Panc1 (cell line): ENCODE measurements around the gene HTATSF1. TPM values are rescaled to one million over a fixed set of nuclear protein-coding genes. Genes with fewer than 3 reads are reported as not detected.

Source experiments
- ATAC-seq: fragments of 200-7000 bp; cut with Tn5 transposase; 2 replicates; pipeline ENCODE4 v1.9.1; 2020; ENCODE audit warnings: mild to moderate bottlenecking, moderate library complexity
- BruUV-seq: library from RNA; stranded (reverse); fragments of 400-500 nt; replicated peaks from 2 replicates; lab custom pipeline; 2021; lab: Mats Ljungman, UMichigan
- CTCF ChIA-PET: fragments of 300-600 bp; sonication (Branson Sonifier 250); formaldehyde crosslinking; loops from one replicate; lab custom pipeline; 2022; ENCODE audit warnings: antibody characterized with exemption; lab: Charles Lee
- POLR2A ChIA-PET: fragments of 300-600 bp; sonication (Branson Sonifier 250); formaldehyde crosslinking; loops from one replicate; lab custom pipeline; 2022; ENCODE audit warnings: antibody characterized with exemption; lab: Charles Lee
- DNase-seq: peaks from one replicate; pipeline ENCODE4 v3.0.0-alpha.2; 2010; ENCODE audit warnings: low read depth, low spot score
- H3K27ac ChIP-seq: 2 replicates; pipeline ENCODE4 v1.5.1; 2011; ENCODE audit warnings: mild to moderate bottlenecking, low read length, inconsistent platforms
- H3K27me3 ChIP-seq: fragments of 200-500 bp; sonication (Bioruptor generic); 2 replicates; pipeline ENCODE4 v1.6.0; 2014; ENCODE audit warnings: low read length, inconsistent platforms; ENCODE audit not compliant: control insufficient read depth, insufficient read depth
- H3K36me3 ChIP-seq: fragments of 200-500 bp; sonication (Bioruptor generic); 2 replicates; pipeline ENCODE4 v1.5.1; 2014; ENCODE audit warnings: inconsistent platforms, mild to moderate bottlenecking, low read length, moderate library complexity; ENCODE audit not compliant: control insufficient read depth, insufficient read depth
- H3K4me1 ChIP-seq: 2 replicates; pipeline ENCODE4 v1.5.1; 2011; ENCODE audit warnings: inconsistent platforms, mild to moderate bottlenecking, low read length, moderate library complexity; ENCODE audit not compliant: control insufficient read depth, insufficient read depth
- H3K4me3 ChIP-seq, 2 experiments: 2 replicates each; pipeline ENCODE4 v1.5.1; 2011 to 2012; ENCODE audit warnings: low read depth in 2 of 2, low read length in 2 of 2, mild to moderate bottlenecking in 2 of 2, inconsistent platforms in 1 of 2, moderate library complexity in 1 of 2
- H3K9me3 ChIP-seq: fragments of 200-500 bp; sonication (Bioruptor generic); 2 replicates; pipeline ENCODE4 v1.5.1; 2014; ENCODE audit warnings: low read depth, mild to moderate bottlenecking, inconsistent platforms, low read length, moderate library complexity; ENCODE audit not compliant: control insufficient read depth, insufficient read depth
- POLR2AphosphoS5 ChIP-seq: IDR thresholded peaks from 2 replicates; pipeline ENCODE4 v1.6.1; 2012; ENCODE audit warnings: mild to moderate bottlenecking, low read depth, low read length, moderate library complexity
- REST ChIP-seq, 2 experiments: IDR thresholded peaks; 2 replicates each; pipeline ENCODE4 v1.6.1; 2011 to 2012; ENCODE audit warnings: low read depth in 2 of 2, control low read depth in 1 of 2, low read length in 1 of 2, mild to moderate bottlenecking in 1 of 2, moderate library complexity in 1 of 2; ENCODE audit not compliant: insufficient read depth in 1 of 2
- SIN3A ChIP-seq: IDR thresholded peaks from 2 replicates; pipeline ENCODE4 v1.6.1; 2012; ENCODE audit warnings: low read depth, mild to moderate bottlenecking, low read length, moderate library complexity, borderline replicate concordance; ENCODE audit not compliant: insufficient read depth
- TCF7L2 ChIP-seq: IDR thresholded peaks from 2 replicates; pipeline ENCODE4 v1.6.1; 2011; ENCODE audit warnings: mild to moderate bottlenecking, low read depth, low read length, inconsistent platforms
- in situ Hi-C: cut with HindIII; loops from 2 replicates; pipeline ENCODE4 v1.10.0; 2016; ENCODE audit warnings: low sequenced_read_pairs, low pct_unique_long_range_greater_than_20kb
- intact Hi-C: fragments of 100-400 bp; cut with micrococcal nuclease; formaldehyde crosslinking; loops from one replicate; pipeline ENCODE4 v1.10.0; 2022; ENCODE audit not compliant: unreplicated experiment
- total RNA-seq: library from RNA; stranded (reverse); gene quantifications from one replicate; pipeline ENCODE4 v1.2.1, GENCODE V29; 2021; ENCODE audit not compliant: unreplicated experiment
- TF ChIP-seq, protein P1 (sequence below): fragments of 450-650 bp; IDR thresholded peaks from 2 replicates; pipeline ENCODE4 v1.5.1; 2017; ENCODE audit warnings: mild to moderate bottlenecking

HTATSF1 gene
- total RNA-seq, 1 experiment from 2014 or later: 76.0 TPM

- no peaks in the 10 kb centered on the region for H3K9me3 ChIP-seq
- no peak overlapping the region for H3K27ac ChIP-seq
- ATAC-seq (no peak), DNase-seq (no peak)
- intact Hi-C loops: no loop called here
- BruUV-seq: no TSS peak
- ChIA-PET CTCF (no interaction called here), POLR2A (no interaction called here)
- peaks cover 6% of the 10 kb centered on the region for H3K36me3 ChIP-seq
- peaks cover 12% of the 10 kb centered on the region; the same call in 1 of the 2 replicates for H3K4me1 ChIP-seq
- H3K4me3 ChIP-seq: no peak overlapping the region
- TF ChIP-seq SIN3A: no peak
- TF ChIP-seq TCF7L2: no peak
- TF ChIP-seq REST (IDR thresholded peaks at IDR 0.05; ENCODE audit: insufficient read depth in 1 of 2, low read depth in 2 of 2, low read length in 1 of 2): no peak
- TF ChIP-seq, protein P1, sequence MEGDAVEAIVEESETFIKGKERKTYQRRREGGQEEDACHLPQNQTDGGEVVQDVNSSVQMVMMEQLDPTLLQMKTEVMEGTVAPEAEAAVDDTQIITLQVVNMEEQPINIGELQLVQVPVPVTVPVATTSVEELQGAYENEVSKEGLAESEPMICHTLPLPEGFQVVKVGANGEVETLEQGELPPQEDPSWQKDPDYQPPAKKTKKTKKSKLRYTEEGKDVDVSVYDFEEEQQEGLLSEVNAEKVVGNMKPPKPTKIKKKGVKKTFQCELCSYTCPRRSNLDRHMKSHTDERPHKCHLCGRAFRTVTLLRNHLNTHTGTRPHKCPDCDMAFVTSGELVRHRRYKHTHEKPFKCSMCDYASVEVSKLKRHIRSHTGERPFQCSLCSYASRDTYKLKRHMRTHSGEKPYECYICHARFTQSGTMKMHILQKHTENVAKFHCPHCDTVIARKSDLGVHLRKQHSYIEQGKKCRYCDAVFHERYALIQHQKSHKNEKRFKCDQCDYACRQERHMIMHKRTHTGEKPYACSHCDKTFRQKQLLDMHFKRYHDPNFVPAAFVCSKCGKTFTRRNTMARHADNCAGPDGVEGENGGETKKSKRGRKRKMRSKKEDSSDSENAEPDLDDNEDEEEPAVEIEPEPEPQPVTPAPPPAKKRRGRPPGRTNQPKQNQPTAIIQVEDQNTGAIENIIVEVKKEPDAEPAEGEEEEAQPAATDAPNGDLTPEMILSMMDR: no peak
- TF ChIP-seq POLR2AphosphoS5: no peak
- peaks cover 18% of the 10 kb centered on the region for H3K27me3 ChIP-seq
- in situ Hi-C loops: no loop called here
Observed at GRCh38 chrX:136495043-136495442, 2.3 kb upstream of the HTATSF1 start.

GRCh38 chrX:136496186-136496763 is 1.1 kb upstream of the HTATSF1 start:
- TF ChIP-seq TCF7L2 (no peak), REST (IDR thresholded peaks at IDR 0.05; ENCODE audit: insufficient read depth in 1 of 2, low read depth in 2 of 2, low read length in 1 of 2) (no peak), SIN3A (no peak), POLR2AphosphoS5 (no peak)
- TF ChIP-seq, protein P1: no peak
- in situ Hi-C loops (no loop called here), intact Hi-C loops (no loop called here)
- TSS peak; percentile 97 for BruUV-seq
- POLR2A ChIA-PET: interaction anchor here (1.1 kb wide), 1 partner anchor 230 kb away, joined by 8 read pairs; no protein-coding TSS in a partner anchor
- peaks cover 12% of the 10 kb centered on the region; the same call in 1 of the 2 replicates for H3K4me1 ChIP-seq
- ATAC-seq (no peak), DNase-seq (no peak)
- CTCF ChIA-PET: interaction anchor here (0.6 kb wide), 1 partner anchor 146 kb away, joined by 7 read pairs; no protein-coding TSS in a partner anchor
- H3K36me3 ChIP-seq: peaks cover 18% of the 10 kb centered on the region
- H3K27me3 ChIP-seq: peaks cover 6% of the 10 kb centered on the region
- no peaks in the 10 kb centered on the region for H3K9me3 ChIP-seq
- H3K27ac ChIP-seq: peak overlapping the region; percentile 98
- peak overlapping the region; percentile 87 to 98 for H3K4me3 ChIP-seq
